BJ (cell line): Measurements from ENCODE around the gene PHLPP1. TPM values are rescaled to one million over a fixed set of nuclear protein-coding genes. Genes with fewer than 3 reads are reported as not detected.

Experiments used
- CTCF ChIA-PET: fragments of 350-600 bp; formaldehyde crosslinking; extraction: SDS; loops from one replicate; lab custom pipeline; 2021; ENCODE audit warnings: antibody characterized with exemption, inconsistent platforms; lab: Yijun Ruan, JAX
- POLR2A ChIA-PET: fragments of 300-600 bp; sonication (Branson Sonifier 250); formaldehyde crosslinking; extraction: SDS; loops from one replicate; lab custom pipeline; 2021; ENCODE audit warnings: antibody characterized with exemption; lab: Charles Lee
- DNase-seq: peaks from one replicate; pipeline ENCODE4 v3.0.0-alpha.2; 2011; ENCODE audit warnings: low read depth
- H3K27me3 ChIP-seq: 2 replicates; pipeline ENCODE4 v1.6.0; 2011; ENCODE audit warnings: low read length; ENCODE audit not compliant: control insufficient read depth, insufficient read depth
- H3K36me3 ChIP-seq: 2 replicates; pipeline ENCODE4 v1.5.1; 2011; ENCODE audit warnings: low read length; ENCODE audit not compliant: control insufficient read depth, insufficient read depth
- H3K4me3 ChIP-seq: 2 replicates; pipeline ENCODE4 v1.5.1; 2011; ENCODE audit warnings: low read depth, mild to moderate bottlenecking, control low read depth, low read length
- polyA plus RNA-seq: library from polyadenylated mRNA; depleted of rRNA; stranded (reverse); fragments of >200 nt; gene quantifications from 2 replicates; pipeline ENCODE4 v1.2.3, GENCODE V29; 2011
- TF ChIP-seq, protein P1 (sequence below): IDR thresholded peaks from 2 replicates; pipeline ENCODE4 v1.5.1; 2011; ENCODE audit warnings: low read depth, mild to moderate bottlenecking, control low read depth, inconsistent platforms, low read length, moderate library complexity; ENCODE audit not compliant: insufficient read depth

Gene PHLPP1
- polyA plus RNA-seq, 1 experiment: 4.0 TPM

DNA sequence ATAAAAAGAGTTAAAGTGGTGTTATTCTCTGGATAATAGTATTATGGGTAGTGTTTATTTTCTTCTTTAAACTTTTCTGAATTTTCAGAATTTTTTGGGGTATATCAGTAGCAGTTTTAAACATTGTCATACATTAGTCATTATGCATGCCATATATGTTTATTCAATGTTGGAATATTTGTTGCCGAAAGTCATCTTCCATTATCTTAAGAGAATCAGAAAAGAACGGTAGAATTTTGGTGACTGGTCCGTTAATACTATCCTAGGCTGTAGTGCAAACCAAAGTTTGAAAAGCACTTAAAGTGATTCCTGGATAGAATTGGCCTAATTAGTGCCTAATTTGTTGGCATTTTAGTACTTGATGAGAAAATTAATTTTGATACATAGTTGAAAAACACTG, 244.1 kb downstream of the PHLPP1 start:
- TF ChIP-seq, protein P1, sequence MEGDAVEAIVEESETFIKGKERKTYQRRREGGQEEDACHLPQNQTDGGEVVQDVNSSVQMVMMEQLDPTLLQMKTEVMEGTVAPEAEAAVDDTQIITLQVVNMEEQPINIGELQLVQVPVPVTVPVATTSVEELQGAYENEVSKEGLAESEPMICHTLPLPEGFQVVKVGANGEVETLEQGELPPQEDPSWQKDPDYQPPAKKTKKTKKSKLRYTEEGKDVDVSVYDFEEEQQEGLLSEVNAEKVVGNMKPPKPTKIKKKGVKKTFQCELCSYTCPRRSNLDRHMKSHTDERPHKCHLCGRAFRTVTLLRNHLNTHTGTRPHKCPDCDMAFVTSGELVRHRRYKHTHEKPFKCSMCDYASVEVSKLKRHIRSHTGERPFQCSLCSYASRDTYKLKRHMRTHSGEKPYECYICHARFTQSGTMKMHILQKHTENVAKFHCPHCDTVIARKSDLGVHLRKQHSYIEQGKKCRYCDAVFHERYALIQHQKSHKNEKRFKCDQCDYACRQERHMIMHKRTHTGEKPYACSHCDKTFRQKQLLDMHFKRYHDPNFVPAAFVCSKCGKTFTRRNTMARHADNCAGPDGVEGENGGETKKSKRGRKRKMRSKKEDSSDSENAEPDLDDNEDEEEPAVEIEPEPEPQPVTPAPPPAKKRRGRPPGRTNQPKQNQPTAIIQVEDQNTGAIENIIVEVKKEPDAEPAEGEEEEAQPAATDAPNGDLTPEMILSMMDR: no peak
- H3K36me3 ChIP-seq: no peaks in the 10 kb centered on the region
- POLR2A ChIA-PET: no interaction called here
- H3K4me3 ChIP-seq: no peak overlapping the region
- CTCF ChIA-PET: interaction anchor here (4.7 kb wide), 1 partner anchor 244 kb away, joined by 35 read pairs; the partner anchor contains the start of gene PHLPP1
- DNase-seq: no peak
- H3K27me3 ChIP-seq: no peaks in the 10 kb centered on the region

DNA sequence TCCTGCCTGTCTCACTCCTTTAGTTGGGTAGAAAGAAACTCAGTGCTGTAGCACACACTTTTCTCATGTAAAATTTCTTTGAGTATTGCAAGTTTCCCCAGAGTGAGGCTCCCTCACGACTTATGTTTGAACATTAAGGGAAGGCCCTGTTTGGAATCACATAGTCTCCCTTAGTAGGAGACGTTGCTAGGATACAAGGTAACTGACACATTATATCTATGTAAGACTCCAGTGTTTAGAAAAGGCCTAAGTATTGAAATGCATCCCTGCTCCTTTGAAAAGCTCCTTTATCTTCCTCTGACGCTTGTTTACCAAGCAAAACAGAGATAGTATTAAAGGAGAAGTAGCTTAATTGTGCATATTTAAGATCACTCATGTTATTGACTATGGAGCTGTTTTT, 248.2 kb downstream of the PHLPP1 start:
- H3K36me3 ChIP-seq: no peaks in the 10 kb centered on the region; the same call in 1 of the 2 replicates
- CTCF ChIA-PET: interaction anchor here (1.1 kb wide), 1 partner anchor 249 kb away, joined by 4 read pairs; no protein-coding TSS in a partner anchor
- TF ChIP-seq, protein P1: no peak
- H3K4me3 ChIP-seq: no peak overlapping the region
- POLR2A ChIA-PET: no interaction called here
- no peak for DNase-seq
- no peaks in the 10 kb centered on the region for H3K27me3 ChIP-seq

DNA sequence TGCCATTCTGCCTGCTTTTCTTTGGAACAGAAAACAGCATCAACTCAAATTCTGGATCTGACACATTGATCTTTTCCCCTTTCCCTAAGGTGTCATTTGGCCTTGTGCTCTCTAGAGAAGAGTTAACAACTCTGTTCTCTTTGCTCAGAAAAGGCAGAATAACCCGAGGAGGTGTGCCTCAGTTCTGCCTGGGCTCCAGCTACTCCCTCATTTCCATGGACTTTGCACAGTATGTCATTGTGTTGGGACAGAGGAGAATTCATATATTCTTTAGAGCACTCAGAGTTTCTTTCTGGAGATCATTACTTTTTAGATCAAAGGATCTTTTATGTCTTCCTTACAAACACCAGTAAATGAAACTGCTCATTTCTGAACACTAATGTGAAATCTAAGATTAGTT, 249.1 kb downstream of the PHLPP1 start:
- no peaks in the 10 kb centered on the region; the same call in 1 of the 2 replicates for H3K36me3 ChIP-seq
- ChIA-PET POLR2A (no interaction called here), CTCF (no interaction called here)
- no peak for DNase-seq
- TF ChIP-seq, protein P1: no peak
- H3K4me3 ChIP-seq: no peak overlapping the region
- H3K27me3 ChIP-seq: no peaks in the 10 kb centered on the region

DNA sequence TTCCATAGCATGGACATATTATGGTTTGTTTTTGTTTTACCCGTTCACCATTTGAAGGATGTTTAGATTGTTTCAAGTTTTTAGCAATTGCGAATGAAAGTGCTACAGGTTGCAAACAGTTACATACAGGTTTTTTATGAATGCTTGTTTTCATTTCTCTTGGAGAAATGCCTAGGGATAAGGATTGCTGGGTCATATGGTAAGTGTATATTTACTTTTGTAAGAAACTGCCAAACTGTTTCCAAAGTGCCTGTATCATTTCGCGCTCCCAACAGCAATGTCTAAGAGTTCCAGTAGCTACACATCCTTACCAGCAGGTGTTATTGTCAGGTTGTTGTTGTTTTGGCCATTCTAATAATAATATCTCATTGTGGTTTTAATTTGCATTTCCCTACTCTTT, 251.7 kb downstream of the PHLPP1 start:
- Histone ChIP-seq H3K27me3 (no peaks in the 10 kb centered on the region), H3K36me3 (no peaks in the 10 kb centered on the region; the same call in 1 of the 2 replicates), H3K4me3 (no peak overlapping the region)
- CTCF ChIA-PET: no interaction called here
- TF ChIP-seq, protein P1: no peak
- POLR2A ChIA-PET: no interaction called here
- DNase-seq: no peak

DNA sequence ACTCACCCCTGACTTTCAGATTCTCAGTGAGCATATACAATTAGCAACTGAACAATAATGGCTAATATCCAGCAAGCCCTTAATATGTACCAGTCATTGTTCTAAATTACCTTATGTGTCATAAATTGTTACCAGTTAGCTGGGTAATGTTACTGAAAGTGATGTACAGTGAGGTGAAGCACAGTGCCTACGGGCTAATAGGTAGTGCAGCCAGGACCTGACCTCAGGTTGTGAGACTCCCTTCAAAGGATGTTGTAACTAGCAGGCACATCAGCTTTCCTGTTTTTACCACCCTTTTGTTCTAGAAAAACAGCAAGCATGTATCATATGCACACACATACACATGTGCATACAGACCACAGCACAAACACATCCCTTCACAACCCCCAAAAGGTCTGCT, 258.3 kb downstream of the PHLPP1 start:
- CTCF ChIA-PET: interaction anchor here (0.6 to 1.9 kb wide), 5 partner anchors 9 to 412 kb away, joined by 3 to 13 read pairs (median 4); partner anchors contain the start of gene PHLPP1
- DNase-seq: no peak
- H3K27me3 ChIP-seq: no peaks in the 10 kb centered on the region
- TF ChIP-seq, protein P1: no peak
- POLR2A ChIA-PET: no interaction called here
- H3K36me3 ChIP-seq: peaks cover 1% of the 10 kb centered on the region; the same call in 1 of the 2 replicates
- H3K4me3 ChIP-seq: no peak overlapping the region
